GM19043 (cell line): ENCODE measurements around the gene PCSK6.

Experiments used
- ATAC-seq: cut with Tn5 transposase; IDR thresholded peaks from one replicate; pipeline ENCODE4 v1.9.1; 2021; ENCODE audit warnings: low read depth; ENCODE audit not compliant: unreplicated experiment

The PCSK6 gene

GRCh38 chr15:101338502-101339057, 150.9 kb downstream of the PCSK6 start:
- no peak for ATAC-seq

DNA sequence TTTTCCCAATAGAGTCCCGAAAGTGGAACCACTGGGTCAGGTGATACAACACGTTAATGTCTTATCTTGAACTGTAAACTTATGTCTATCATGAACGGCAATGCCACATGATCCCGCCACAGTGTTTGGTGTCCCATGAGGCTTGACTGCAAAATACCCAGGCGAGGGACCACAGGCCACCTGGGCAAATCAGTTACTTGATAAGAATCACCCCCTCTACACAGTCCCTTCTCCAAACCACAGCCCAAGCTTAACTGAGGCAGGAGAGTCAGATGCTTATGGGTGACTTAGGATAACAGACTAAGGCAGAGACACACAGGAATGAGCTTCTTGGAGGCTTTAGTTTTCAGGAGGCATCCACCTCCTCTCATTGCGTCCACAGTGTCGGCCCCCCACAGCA, 151.5 kb downstream of the PCSK6 start:
- no peak for ATAC-seq

DNA sequence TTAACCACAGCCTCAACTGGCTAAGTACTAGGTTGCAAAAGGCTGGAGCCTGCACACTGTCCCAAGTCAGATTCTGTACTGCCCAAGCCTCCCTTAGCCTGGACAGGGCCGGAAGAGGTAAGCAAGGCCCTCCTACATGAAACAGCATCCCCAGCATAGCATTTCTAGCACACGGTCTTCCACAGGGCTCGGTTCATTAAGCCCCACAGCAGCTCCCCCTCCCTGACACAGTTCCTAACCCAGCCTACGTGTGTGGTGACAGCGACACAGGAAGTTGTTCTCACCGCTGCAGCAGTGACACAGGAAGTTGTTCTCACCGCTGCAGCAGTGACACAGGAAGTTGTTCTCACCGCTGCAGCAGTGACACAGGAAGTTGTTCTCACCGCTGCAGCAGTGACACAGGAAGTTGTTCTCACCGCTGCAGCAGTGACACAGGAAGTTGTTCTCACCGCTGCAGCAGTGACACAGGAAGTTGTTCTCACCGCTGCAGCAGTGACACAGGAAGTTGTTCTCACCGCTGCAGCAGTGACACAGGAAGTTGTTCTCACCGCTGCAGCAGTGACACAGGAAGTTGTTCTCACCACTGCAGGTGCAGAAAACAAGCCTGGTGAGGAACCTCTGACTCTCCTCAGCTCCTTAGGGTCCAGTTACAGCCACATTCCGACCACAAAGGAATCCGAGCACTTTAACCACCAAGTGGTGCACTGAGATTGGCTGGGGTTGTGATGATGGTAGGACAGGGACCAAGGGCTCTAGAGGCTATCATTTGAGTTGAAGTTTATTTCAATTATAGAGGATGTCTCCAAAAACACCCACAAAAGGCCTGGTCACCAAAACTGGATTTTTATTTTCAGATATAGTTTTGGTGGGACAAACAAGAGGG, 155.4 kb downstream of the PCSK6 start:
- ATAC-seq, result peak; percentile 69

DNA sequence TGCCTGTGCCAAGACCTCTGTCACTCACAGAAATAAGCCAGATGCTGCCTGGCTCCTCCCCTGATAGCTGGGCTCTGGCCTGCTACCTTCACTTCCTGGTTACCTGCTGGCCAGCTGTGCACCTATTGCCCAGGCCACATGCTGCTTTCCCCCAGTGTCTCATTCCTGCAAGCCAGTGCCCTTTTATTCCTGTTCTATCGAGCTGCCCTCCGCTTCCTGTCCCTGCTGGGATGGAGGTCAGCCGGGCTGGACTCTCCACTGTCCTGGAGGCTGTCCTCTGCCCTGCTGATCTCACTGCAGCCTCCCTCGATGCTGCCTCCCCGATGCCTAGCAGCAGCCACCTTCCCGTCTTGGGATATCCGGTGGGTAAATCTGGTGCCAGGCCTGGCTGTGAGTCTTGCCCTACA, 157.4 kb downstream of the PCSK6 start:
- ATAC-seq, result no peak

GRCh38 chr15:101329867-101330380, 159.6 kb downstream of the PCSK6 start:
- ATAC-seq, result no peak

GRCh38 chr15:101329309-101329863, 160.1 kb downstream of the PCSK6 start:
- no peak for ATAC-seq

DNA sequence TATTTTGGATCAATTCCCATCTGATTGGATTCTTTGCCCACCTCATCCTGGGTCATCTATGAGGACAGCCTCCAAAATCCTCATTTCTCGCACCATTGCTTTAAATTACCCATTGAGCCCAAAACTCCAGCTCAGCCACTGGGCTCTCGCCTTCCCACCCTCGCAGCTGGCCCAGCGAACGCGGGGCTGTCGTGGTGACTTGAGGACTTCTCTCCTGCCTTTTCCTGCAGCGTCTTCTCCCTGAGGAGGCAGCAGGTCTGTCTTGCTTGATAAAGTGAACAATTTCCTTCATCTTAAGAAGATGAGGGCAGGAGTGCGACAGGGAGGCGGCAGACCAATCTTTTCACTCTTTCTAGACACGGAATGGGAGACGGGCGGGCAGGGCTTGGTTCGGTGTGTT, 161.5 kb downstream of the PCSK6 start:
- no peak for ATAC-seq

GRCh38 chr15:101327147-101327740, 162.3 kb downstream of the PCSK6 start:
- no peak for ATAC-seq

DNA sequence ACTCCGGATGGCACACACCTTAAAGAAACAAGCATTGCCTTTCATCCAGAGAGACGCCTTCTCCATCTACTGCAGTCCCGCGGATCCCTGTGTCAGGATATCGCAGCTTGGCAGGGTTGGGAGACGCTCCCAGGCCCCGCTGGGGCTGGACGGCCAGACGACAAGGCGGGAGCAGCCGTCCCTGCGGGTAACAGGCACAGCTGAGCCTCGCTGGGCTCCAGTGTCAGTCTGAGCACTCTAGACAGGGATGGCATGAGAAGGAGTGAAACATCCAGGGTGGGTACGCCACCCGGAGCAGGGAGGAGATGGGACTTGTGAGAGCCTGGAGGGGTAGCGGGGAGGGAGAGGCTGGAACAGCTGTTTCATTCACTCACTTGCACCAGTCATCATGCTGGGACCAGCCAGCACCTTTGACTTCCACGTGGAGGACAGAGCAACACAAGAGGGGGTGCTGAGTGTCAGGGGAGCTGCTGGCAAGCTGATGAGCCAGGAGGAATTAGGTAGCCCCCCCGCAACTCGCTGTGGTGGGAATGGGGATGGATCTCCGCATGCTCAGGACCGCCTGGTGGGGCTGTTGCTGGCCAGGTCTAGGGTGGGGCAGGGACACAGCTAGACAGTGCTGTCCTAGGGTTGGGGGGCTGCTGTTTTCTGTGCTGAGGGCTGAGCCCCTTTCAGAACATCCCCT, 162.9 kb downstream of the PCSK6 start:
- no peak for ATAC-seq

GRCh38 chr15:101326026-101326315, 163.5 kb downstream of the PCSK6 start:
- ATAC-seq, result no peak

GRCh38 chr15:101325263-101326025, 164.1 kb downstream of the PCSK6 start:
- no peak for ATAC-seq

- ATAC-seq, result no peak
Measured at GRCh38 chr15:101324524-101325177, 164.9 kb downstream of the PCSK6 start.

DNA sequence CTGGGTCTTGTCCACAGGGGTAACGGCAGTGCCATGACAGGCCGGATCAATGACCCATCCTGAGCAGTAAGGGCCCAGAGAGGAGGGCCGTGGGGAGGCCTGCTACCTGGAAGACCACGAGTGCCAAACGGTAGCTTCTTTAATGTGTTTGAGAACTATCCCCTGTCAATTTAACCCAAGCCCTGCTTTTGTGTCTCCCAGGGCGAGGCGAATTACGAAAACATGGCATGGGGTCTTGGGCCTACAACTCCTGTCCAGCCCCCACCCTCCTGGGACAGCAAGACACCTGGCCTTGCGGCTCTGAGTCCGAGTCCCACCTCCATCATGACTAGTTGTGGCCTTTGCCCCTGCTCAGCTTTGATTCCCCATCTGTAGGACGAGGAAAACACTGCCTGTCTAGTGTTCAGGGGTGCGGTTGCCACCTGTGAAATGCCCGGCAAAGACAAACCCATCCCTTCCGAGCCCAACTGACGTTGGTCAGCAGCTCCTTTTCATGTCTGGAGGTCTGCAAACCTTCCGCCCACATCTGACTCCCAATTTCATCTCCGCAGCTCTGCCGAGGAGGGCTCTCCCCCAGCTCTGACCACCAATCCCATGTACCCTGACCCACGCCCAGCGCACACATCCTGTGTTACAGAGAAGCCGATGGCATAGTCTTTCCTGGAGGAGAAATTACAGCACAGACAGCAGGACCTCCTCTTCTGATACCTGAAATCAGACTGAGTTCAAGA, 165.5 kb downstream of the PCSK6 start:
- ATAC-seq, result no peak

GRCh38 chr15:101322854-101323477, 166.5 kb downstream of the PCSK6 start:
- no peak for ATAC-seq

GRCh38 chr15:101322016-101322695, 167.4 kb downstream of the PCSK6 start:
- ATAC-seq, result no peak

- ATAC-seq, result peak; percentile 94
Measured at GRCh38 chr15:101320501-101321052, 168.9 kb downstream of the PCSK6 start.

GRCh38 chr15:101318839-101319238, 170.7 kb downstream of the PCSK6 start:
- no peak for ATAC-seq
